Measurements from ENCODE around the gene CACNA1G.

Gene CACNA1G

GRCh38 chr17:50514936-50515702, 45.4 kb upstream of the CACNA1G start:
- Histone ChIP-seq H3K9me3 (ENCODE audit: insufficient read depth, low read length, severe bottlenecking) (no peaks in the 10 kb centered on the region), H4K20me1 (ENCODE audit: insufficient read depth, low read length) (no peaks in the 10 kb centered on the region), H3K4me2 (ENCODE audit: insufficient read depth, low read length) (no peak overlapping the region), H3K9ac (ENCODE audit: low read depth, low read length) (no peak overlapping the region), H3K4me1 (ENCODE audit: insufficient read depth, low read length) (peaks cover under 1% of the 10 kb centered on the region; the same call in 1 of the 2 replicates), H3K27ac (ENCODE audit: low read length) (no peak overlapping the region), H3K79me2 (ENCODE audit: insufficient read depth, low read length) (no peaks in the 10 kb centered on the region), H3K36me3 (ENCODE audit: insufficient read depth, low read length) (no peaks in the 10 kb centered on the region), H2AFZ (ENCODE audit: low read depth, low read length) (no peak overlapping the region), H3K4me3 (ENCODE audit: low read depth in 1 of 2, low read length in 2 of 2) (no peak overlapping the region), H3K27me3 (ENCODE audit: insufficient read depth, low read length, poor library complexity) (peaks cover 5% of the 10 kb centered on the region)
- ATAC-seq (ENCODE audit: insufficient read depth, low read depth) (no peak), DNase-seq (no peak)
- no peak for TF ChIP-seq EZH2 (IDR thresholded peaks at IDR 0.05; ENCODE audit: borderline replicate concordance, low read depth, low read length, severe bottlenecking)
- TF ChIP-seq, protein P1, sequence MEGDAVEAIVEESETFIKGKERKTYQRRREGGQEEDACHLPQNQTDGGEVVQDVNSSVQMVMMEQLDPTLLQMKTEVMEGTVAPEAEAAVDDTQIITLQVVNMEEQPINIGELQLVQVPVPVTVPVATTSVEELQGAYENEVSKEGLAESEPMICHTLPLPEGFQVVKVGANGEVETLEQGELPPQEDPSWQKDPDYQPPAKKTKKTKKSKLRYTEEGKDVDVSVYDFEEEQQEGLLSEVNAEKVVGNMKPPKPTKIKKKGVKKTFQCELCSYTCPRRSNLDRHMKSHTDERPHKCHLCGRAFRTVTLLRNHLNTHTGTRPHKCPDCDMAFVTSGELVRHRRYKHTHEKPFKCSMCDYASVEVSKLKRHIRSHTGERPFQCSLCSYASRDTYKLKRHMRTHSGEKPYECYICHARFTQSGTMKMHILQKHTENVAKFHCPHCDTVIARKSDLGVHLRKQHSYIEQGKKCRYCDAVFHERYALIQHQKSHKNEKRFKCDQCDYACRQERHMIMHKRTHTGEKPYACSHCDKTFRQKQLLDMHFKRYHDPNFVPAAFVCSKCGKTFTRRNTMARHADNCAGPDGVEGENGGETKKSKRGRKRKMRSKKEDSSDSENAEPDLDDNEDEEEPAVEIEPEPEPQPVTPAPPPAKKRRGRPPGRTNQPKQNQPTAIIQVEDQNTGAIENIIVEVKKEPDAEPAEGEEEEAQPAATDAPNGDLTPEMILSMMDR (IDR thresholded peaks at IDR 0.05; ENCODE audit: borderline replicate concordance, extremely low read depth, low read length, poor library complexity, severe bottlenecking), result no peak

DNA sequence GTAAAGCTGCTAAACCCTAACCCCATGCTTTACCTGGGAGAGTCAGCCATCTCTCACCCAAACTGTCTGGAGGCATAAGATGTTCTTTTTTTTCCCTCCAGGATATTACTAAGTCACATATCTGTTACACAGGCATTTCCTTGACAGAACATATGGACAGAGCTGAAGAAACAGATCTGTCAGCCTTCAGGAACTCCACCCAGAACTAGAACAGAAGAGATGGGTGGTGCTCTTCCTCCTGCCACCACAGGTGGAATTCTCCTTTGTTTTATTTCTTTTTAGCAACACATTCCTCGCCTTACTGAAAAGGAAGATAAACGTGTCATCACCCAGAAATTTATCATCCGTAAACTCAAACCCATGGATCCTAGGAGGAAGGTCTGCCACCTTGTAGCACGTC, 43.5 kb upstream of the CACNA1G start:
- DNase-seq (no peak), ATAC-seq (ENCODE audit: insufficient read depth, low read depth) (no peak)
- Histone ChIP-seq H3K27ac (ENCODE audit: low read length) (no peak overlapping the region), H3K27me3 (ENCODE audit: insufficient read depth, low read length, poor library complexity) (peaks cover 5% of the 10 kb centered on the region), H3K36me3 (ENCODE audit: insufficient read depth, low read length) (no peaks in the 10 kb centered on the region), H2AFZ (ENCODE audit: low read depth, low read length) (no peak overlapping the region), H3K4me2 (ENCODE audit: insufficient read depth, low read length) (no peak overlapping the region), H3K4me1 (ENCODE audit: insufficient read depth, low read length) (no peaks in the 10 kb centered on the region), H4K20me1 (ENCODE audit: insufficient read depth, low read length) (no peaks in the 10 kb centered on the region), H3K9me3 (ENCODE audit: insufficient read depth, low read length, severe bottlenecking) (no peaks in the 10 kb centered on the region), H3K9ac (ENCODE audit: low read depth, low read length) (no peak overlapping the region), H3K4me3 (ENCODE audit: low read depth in 1 of 2, low read length in 2 of 2) (no peak overlapping the region), H3K79me2 (ENCODE audit: insufficient read depth, low read length) (no peaks in the 10 kb centered on the region)
- TF ChIP-seq, protein P1 (IDR thresholded peaks at IDR 0.05; ENCODE audit: borderline replicate concordance, extremely low read depth, low read length, poor library complexity, severe bottlenecking), result no peak
- TF ChIP-seq EZH2 (IDR thresholded peaks at IDR 0.05; ENCODE audit: borderline replicate concordance, low read depth, low read length, severe bottlenecking), result no peak

- Histone ChIP-seq H3K79me2 (ENCODE audit: insufficient read depth, low read length) (no peaks in the 10 kb centered on the region), H3K4me3 (ENCODE audit: low read depth in 1 of 2, low read length in 2 of 2) (no peak overlapping the region), H3K36me3 (ENCODE audit: insufficient read depth, low read length) (no peaks in the 10 kb centered on the region), H3K9ac (ENCODE audit: low read depth, low read length) (no peak overlapping the region), H4K20me1 (ENCODE audit: insufficient read depth, low read length) (no peaks in the 10 kb centered on the region), H3K9me3 (ENCODE audit: insufficient read depth, low read length, severe bottlenecking) (no peaks in the 10 kb centered on the region), H3K4me2 (ENCODE audit: insufficient read depth, low read length) (no peak overlapping the region), H3K27me3 (ENCODE audit: insufficient read depth, low read length, poor library complexity) (peaks cover 5% of the 10 kb centered on the region), H2AFZ (ENCODE audit: low read depth, low read length) (no peak overlapping the region), H3K27ac (ENCODE audit: low read length) (no peak overlapping the region), H3K4me1 (ENCODE audit: insufficient read depth, low read length) (no peaks in the 10 kb centered on the region)
- no peak for DNase-seq
- no peak for ATAC-seq (ENCODE audit: insufficient read depth, low read depth)
- no peak for TF ChIP-seq EZH2 (IDR thresholded peaks at IDR 0.05; ENCODE audit: borderline replicate concordance, low read depth, low read length, severe bottlenecking)
- TF ChIP-seq, protein P1 (IDR thresholded peaks at IDR 0.05; ENCODE audit: borderline replicate concordance, extremely low read depth, low read length, poor library complexity, severe bottlenecking), result no peak
These were observed 42.8 kb upstream of the CACNA1G start for GRCh38 chr17:50517504-50518383.
